Neutrophil (primary cell): Measurements from ENCODE around the gene PEX11B.

Experiments
- H3K27ac ChIP-seq: fragments of 200-600 bp; sonication (generic); 2 replicates; pipeline ENCODE4 v1.5.1; 2016; ENCODE audit warnings: mild to moderate bottlenecking, moderate library complexity
- H3K27me3 ChIP-seq: fragments of 200-600 bp; sonication (generic); 2 replicates; pipeline ENCODE4 v1.6.0; 2016; ENCODE audit warnings: mild to moderate bottlenecking
- H3K36me3 ChIP-seq: fragments of 200-600 bp; sonication (generic); 2 replicates; pipeline ENCODE4 v1.5.1; 2017
- H3K4me1 ChIP-seq, 2 experiments: fragments of 200-600 bp in 1 of 2; sonication (generic) in 1 of 2; 1 replicate in 1 of 2; 2 replicates in 1 of 2; pipeline versions ENCODE4 v1.5.1 to v1.6.1; 2013 to 2016; ENCODE audit warnings: low read depth in 1 of 2, low read length in 1 of 2, mild to moderate bottlenecking in 1 of 2, moderate library complexity in 1 of 2; ENCODE audit not compliant: control insufficient read depth in 1 of 2, insufficient read depth in 1 of 2
- H3K4me3 ChIP-seq, 2 experiments: fragments of 200-600 bp in 1 of 2; sonication (generic) in 1 of 2; 1 replicate in 1 of 2; 2 replicates in 1 of 2; pipeline ENCODE4 v1.5.1; 2013 to 2016; ENCODE audit warnings: low read depth in 1 of 2, low read length in 1 of 2, mild to moderate bottlenecking in 1 of 2, moderate library complexity in 1 of 2
- H3K9me3 ChIP-seq: fragments of 200-600 bp; sonication (generic); 2 replicates; pipeline ENCODE4 v1.5.1; 2016
- CTCF ChIP-seq: fragments of 200-600 bp; sonication (generic); IDR thresholded peaks from 2 replicates; pipeline ENCODE4 v1.5.1; 2016; ENCODE audit warnings: antibody characterized with exemption

PEX11B gene

GRCh38 chr1:145897969-145898368 is 20.5 kb downstream of the PEX11B start:
- H3K4me3 ChIP-seq = no peak overlapping the region
- no peaks in the 10 kb centered on the region for H3K9me3 ChIP-seq
- no peaks in the 10 kb centered on the region for H3K36me3 ChIP-seq
- H3K27me3 ChIP-seq = no peaks in the 10 kb centered on the region
- no peak for TF ChIP-seq CTCF
- H3K4me1 ChIP-seq = no peaks in the 10 kb centered on the region
- H3K27ac ChIP-seq = no peak overlapping the region

- Histone ChIP-seq H3K27me3 (no peaks in the 10 kb centered on the region), H3K4me3 (no peak overlapping the region), H3K4me1 (peaks cover 0 to 5% of the 10 kb centered on the region in 2 experiments), H3K27ac (no peak overlapping the region), H3K36me3 (no peaks in the 10 kb centered on the region), H3K9me3 (no peaks in the 10 kb centered on the region)
- TF ChIP-seq CTCF = no peak
These were observed 23.0 kb downstream of the PEX11B start for GRCh38 chr1:145895471-145895870.

GRCh38 chr1:145893306-145894055 is 25.0 kb downstream of the PEX11B start:
- Histone ChIP-seq H3K4me1 (peaks cover 0 to 5% of the 10 kb centered on the region in 2 experiments), H3K27me3 (no peaks in the 10 kb centered on the region), H3K36me3 (no peaks in the 10 kb centered on the region), H3K9me3 (no peaks in the 10 kb centered on the region), H3K27ac (no peak overlapping the region), H3K4me3 (no peak overlapping the region)
- TF ChIP-seq CTCF = no peak

GRCh38 chr1:145892486-145893087 is 25.9 kb downstream of the PEX11B start:
- H3K27ac ChIP-seq = no peak overlapping the region
- no peak overlapping the region for H3K4me3 ChIP-seq
- no peaks in the 10 kb centered on the region for H3K27me3 ChIP-seq
- TF ChIP-seq CTCF = no peak
- H3K36me3 ChIP-seq = no peaks in the 10 kb centered on the region
- no peaks in the 10 kb centered on the region for H3K9me3 ChIP-seq
- peaks cover 0 to 5% of the 10 kb centered on the region in 2 experiments for H3K4me1 ChIP-seq

GRCh38 chr1:145891587-145892485 is 26.7 kb downstream of the PEX11B start:
- no peaks in the 10 kb centered on the region for H3K27me3 ChIP-seq
- peaks cover 0 to 5% of the 10 kb centered on the region in 2 experiments for H3K4me1 ChIP-seq
- peak; percentile 80 for TF ChIP-seq CTCF
- no peaks in the 10 kb centered on the region for H3K36me3 ChIP-seq
- H3K4me3 ChIP-seq = no peak overlapping the region
- H3K27ac ChIP-seq = no peak overlapping the region
- H3K9me3 ChIP-seq = no peaks in the 10 kb centered on the region
